ENCODE results near the gene VPS37D. TPM values are rescaled to one million over a fixed set of nuclear protein-coding genes. Genes with fewer than 3 reads are reported as not detected.
A peak's percentile ranks its signal among the peaks of the same experiment; 100 is the strongest.
"Not testable (repeated sequence)": the region's sequence is repeated elsewhere in the genome, so short reads cannot be mapped to it uniquely, and the experiment has no call there.

The VPS37D gene
- total and polyA plus RNA-seq, 5 donors, result 1.6 to 2.5 (median 2.1) TPM

DNA sequence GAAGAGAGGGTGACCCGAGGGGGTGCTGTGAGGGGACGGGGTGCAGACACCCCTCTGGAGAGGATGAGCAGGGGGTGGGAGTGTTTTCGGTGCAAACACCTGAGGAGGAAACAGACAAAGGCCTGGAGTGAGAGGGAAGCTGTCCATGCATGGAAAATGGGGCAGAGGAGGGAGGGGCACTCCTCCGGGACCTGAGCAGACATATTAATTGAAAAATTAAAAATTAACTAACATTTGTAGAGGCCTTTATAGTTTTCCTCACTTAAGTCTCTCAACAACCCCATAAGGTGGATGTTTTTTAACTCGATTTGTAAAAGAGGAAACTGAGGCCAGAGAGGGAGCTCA is 1.2 kb downstream of the VPS37D start:
- DNase-seq, result peak in 1 of 3 donors; percentile 25
- ATAC-seq, result no peak
- 35% methylated on average over 5 of the region's 5 CpGs for WGBS
- no peak overlapping the region for H3K4me3 ChIP-seq (ENCODE audit: low read length)
- H3K27ac ChIP-seq (ENCODE audit: low read length), result no peak overlapping the region
- no peaks in the 10 kb centered on the region for H3K4me1 ChIP-seq (ENCODE audit: control insufficient read depth, insufficient read depth, low read length)
- intact Hi-C loops (cut with DNase I), result loop anchor here in 2 of 4 donors (10.0 kb wide), 2 partner anchors 54 to 64 kb away; no protein-coding TSS in a partner anchor
- no peaks in the 10 kb centered on the region for H3K9me3 ChIP-seq (ENCODE audit: control insufficient read depth, low read length)
- no peaks in the 10 kb centered on the region for H3K27me3 ChIP-seq (ENCODE audit: control insufficient read depth, insufficient read depth)

GRCh38 chr7:73669288-73669701 is 1.7 kb downstream of the VPS37D start:
- DNase-seq, result peak in 1 of 3 donors; percentile 37
- 81% methylated on average over 19 of the region's 19 CpGs for WGBS
- H3K4me3 ChIP-seq (ENCODE audit: low read length), result no peak overlapping the region
- no peaks in the 10 kb centered on the region for H3K27me3 ChIP-seq (ENCODE audit: control insufficient read depth, insufficient read depth)
- intact Hi-C loops (cut with DNase I), result loop anchor here in 2 of 4 donors (10.0 kb wide), 2 partner anchors 54 to 64 kb away; no protein-coding TSS in a partner anchor
- no peak overlapping the region for H3K27ac ChIP-seq (ENCODE audit: low read length)
- no peak for ATAC-seq
- H3K4me1 ChIP-seq (ENCODE audit: control insufficient read depth, insufficient read depth, low read length), result no peaks in the 10 kb centered on the region
- H3K9me3 ChIP-seq (ENCODE audit: control insufficient read depth, low read length), result no peaks in the 10 kb centered on the region

DNA sequence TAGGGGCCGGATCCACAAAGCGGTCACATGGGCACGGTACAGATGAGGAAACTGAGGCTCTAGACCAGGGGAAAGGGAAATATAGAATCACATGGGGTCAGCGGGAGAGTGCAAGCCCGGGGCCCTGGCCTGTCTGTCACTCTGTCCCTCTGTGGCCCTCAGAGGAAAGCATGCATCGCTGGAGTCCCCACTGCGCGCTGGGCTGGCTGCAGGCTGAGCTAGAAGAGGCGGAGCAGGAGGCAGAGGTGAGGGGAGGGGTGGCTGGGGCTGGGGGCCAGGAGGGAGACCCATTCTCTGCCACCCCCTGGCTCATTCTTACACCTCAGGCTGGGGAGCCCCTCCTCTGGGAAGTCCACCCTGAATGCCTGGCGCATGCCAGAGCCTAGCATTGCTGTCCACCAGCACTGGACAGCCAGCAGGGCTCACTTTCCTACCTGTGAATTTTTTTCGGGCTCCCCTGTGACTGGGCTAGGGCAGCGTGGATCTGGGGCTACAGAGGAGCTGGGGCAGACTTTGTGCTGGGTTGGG is 2.3 kb downstream of the VPS37D start:
- DNase-seq (no peak), ATAC-seq (no peak)
- H3K9me3 ChIP-seq (ENCODE audit: control insufficient read depth, low read length), result no peaks in the 10 kb centered on the region
- H3K4me3 ChIP-seq (ENCODE audit: low read length), result no peak overlapping the region
- H3K4me1 ChIP-seq (ENCODE audit: control insufficient read depth, insufficient read depth, low read length), result no peaks in the 10 kb centered on the region
- H3K27me3 ChIP-seq (ENCODE audit: control insufficient read depth, insufficient read depth), result no peaks in the 10 kb centered on the region
- H3K27ac ChIP-seq (ENCODE audit: low read length), result no peak overlapping the region
- 85% methylated on average over 12 of the region's 12 CpGs for WGBS
- intact Hi-C loops (cut with DNase I), result loop anchor here in 2 of 4 donors (10.0 kb wide), 2 partner anchors 55 to 65 kb away; no protein-coding TSS in a partner anchor

GRCh38 chr7:73671322-73671661 is 3.7 kb downstream of the VPS37D start:
- no peaks in the 10 kb centered on the region for H3K27me3 ChIP-seq (ENCODE audit: control insufficient read depth, insufficient read depth)
- H3K4me3 ChIP-seq (ENCODE audit: low read length), result no peak overlapping the region
- 45% methylated on average over 12 of the region's 12 CpGs for WGBS
- no peaks in the 10 kb centered on the region for H3K9me3 ChIP-seq (ENCODE audit: control insufficient read depth, low read length)
- ATAC-seq, result no peak
- DNase-seq, result no peak
- H3K4me1 ChIP-seq (ENCODE audit: control insufficient read depth, insufficient read depth, low read length), result no peaks in the 10 kb centered on the region
- no peak overlapping the region for H3K27ac ChIP-seq (ENCODE audit: low read length)
- intact Hi-C loops (cut with DNase I), result no loop called here

DNA sequence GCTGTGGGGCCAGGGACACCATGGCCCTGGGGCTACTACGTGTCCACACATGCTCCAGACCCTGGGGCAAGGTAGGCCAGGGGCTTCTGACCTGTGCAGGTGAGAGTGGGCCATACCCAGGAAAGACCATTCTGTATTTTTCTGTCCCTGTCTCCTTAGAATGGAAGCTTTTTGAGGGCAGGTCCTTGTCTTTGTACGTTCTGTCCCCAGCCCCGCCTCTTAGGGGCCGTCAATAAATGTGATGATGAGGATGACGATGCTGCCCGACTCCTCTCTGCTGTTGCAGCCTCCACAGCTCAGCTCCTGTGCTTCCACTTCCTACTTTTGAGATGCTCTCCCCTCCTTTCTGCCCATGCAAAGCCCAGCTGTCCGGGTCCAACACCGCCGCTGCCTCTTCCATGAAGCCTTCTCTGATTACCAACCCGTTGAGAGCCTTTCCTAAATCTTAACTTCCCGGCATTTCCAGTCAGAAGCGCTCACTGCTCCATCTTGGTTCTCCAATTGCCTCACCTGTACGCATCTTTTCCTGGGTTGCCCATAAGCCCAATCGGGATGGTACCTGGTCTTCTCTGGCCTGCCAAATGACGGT is 4.3 kb downstream of the VPS37D start:
- 92% methylated on average over 15 of the region's 15 CpGs for WGBS
- no peak overlapping the region for H3K4me3 ChIP-seq (ENCODE audit: low read length)
- H3K4me1 ChIP-seq (ENCODE audit: control insufficient read depth, insufficient read depth, low read length), result no peaks in the 10 kb centered on the region
- DNase-seq, result no peak
- no peaks in the 10 kb centered on the region for H3K9me3 ChIP-seq (ENCODE audit: control insufficient read depth, low read length)
- H3K27me3 ChIP-seq (ENCODE audit: control insufficient read depth, insufficient read depth), result no peaks in the 10 kb centered on the region
- intact Hi-C loops (cut with DNase I), result no loop called here
- H3K27ac ChIP-seq (ENCODE audit: low read length), result no peak overlapping the region
- ATAC-seq, result no peak

DNA sequence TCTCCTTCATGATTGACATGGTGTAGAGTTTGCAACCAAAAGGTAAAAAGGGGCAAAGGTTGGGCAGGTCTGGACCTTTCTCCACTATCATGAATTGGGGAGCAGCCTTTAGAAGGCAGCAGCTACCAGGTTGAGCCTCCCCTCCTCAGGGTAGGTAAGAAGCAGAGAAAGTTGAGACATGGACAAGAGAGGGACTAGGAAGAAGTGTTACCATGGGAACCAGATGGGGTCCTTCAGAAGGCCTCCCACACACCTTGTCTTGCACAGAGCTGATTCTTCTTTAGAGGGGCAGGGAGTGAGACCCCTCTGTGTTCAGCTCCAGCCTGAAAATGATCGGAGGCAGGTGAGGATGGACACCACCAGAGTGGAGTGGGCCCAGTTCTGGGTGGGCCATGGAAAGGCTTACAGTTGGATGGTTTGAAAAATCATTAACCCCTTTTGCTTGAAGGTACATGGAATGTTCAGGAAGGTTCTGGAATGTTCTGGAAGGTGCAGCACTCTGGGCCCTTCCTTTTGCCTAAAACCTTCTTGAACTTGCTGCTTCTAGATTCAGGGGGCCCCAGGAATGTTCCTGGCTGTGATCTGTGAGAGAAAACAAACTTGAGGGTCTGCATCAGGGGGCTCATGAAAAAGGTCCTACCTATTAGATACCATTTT is 7.0 kb downstream of the VPS37D start:
- intact Hi-C loops (cut with DNase I), result no loop called here
- Histone ChIP-seq H3K27me3 (ENCODE audit: control insufficient read depth, insufficient read depth) (no peaks in the 10 kb centered on the region), H3K4me1 (ENCODE audit: control insufficient read depth, insufficient read depth, low read length) (peaks cover 2% of the 10 kb centered on the region), H3K9me3 (ENCODE audit: control insufficient read depth, low read length) (no peaks in the 10 kb centered on the region), H3K27ac (ENCODE audit: low read length) (no peak overlapping the region), H3K4me3 (ENCODE audit: low read length) (no peak overlapping the region)
- 91% methylated on average over 1 of the region's 1 CpG for WGBS
- no peak for DNase-seq
- ATAC-seq, result no peak

- intact Hi-C loops (cut with DNase I); H3K4me1 ChIP-seq (ENCODE audit: control insufficient read depth, insufficient read depth, low read length); H3K4me3 ChIP-seq (ENCODE audit: low read length); H3K27ac ChIP-seq (ENCODE audit: low read length); H3K9me3 ChIP-seq (ENCODE audit: control insufficient read depth, low read length); DNase-seq; H3K27me3 ChIP-seq (ENCODE audit: control insufficient read depth, insufficient read depth); ATAC-seq: not testable (repeated sequence)
- 80% methylated on average over 9 of the region's 9 CpGs for WGBS
Observed at GRCh38 chr7:73676062-73676461, 8.4 kb downstream of the VPS37D start.

DNA sequence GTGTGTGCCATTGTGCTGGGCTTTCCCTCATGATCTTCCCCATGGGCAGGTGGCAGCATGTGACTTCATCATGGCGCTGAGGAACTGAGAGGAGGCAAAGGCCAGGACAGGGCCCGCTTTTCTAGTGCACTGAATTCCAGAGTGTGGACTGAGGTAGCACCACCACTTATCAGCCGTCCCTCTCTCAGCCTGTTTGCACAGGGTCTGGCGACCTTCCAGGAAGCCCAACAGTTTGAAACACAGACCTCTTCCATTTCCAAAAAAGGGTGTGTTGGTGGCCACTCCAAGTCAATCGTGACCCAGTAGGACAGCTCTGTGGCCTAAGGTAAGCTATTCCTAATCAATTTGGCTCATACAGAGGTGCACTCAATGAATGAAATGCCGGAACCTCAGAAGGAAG is 11.2 kb downstream of the VPS37D start:
- no peak overlapping the region for H3K4me3 ChIP-seq (ENCODE audit: low read length)
- peak in 1 of 3 donors; percentile 55 for DNase-seq
- WGBS, result 69% methylated on average over 6 of the region's 6 CpGs
- peaks cover 3% of the 10 kb centered on the region for H3K4me1 ChIP-seq (ENCODE audit: control insufficient read depth, insufficient read depth, low read length)
- intact Hi-C loops (cut with DNase I), result no loop called here
- H3K27me3 ChIP-seq (ENCODE audit: control insufficient read depth, insufficient read depth), result no peaks in the 10 kb centered on the region
- no peak for ATAC-seq
- H3K27ac ChIP-seq (ENCODE audit: low read length), result peak overlapping the region; percentile 18
- H3K9me3 ChIP-seq (ENCODE audit: control insufficient read depth, low read length), result no peaks in the 10 kb centered on the region

DNA sequence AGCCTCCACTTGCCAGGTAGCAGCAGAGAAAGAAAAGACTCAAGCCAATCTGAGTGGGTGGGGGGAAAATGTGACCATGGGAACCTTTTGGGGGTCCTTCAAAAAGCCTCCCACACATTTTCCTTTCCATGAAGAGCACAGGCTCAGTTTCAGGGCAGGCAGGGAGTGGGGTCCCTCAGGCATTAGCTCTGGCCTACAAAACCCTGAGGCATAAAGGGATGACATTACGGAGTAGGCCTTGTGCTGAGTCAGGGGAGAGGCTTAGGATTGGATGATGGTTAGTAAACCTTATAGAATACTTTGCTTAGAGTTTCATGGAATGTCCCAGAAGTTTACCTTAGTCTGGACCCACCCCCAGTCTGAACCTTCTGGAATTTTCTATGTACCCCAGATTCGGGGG is 12.1 kb downstream of the VPS37D start:
- ATAC-seq, result no peak
- Histone ChIP-seq H3K4me1 (ENCODE audit: control insufficient read depth, insufficient read depth, low read length) (peaks cover 3% of the 10 kb centered on the region), H3K4me3 (ENCODE audit: low read length) (no peak overlapping the region), H3K9me3 (ENCODE audit: control insufficient read depth, low read length) (no peaks in the 10 kb centered on the region), H3K27me3 (ENCODE audit: control insufficient read depth, insufficient read depth) (no peaks in the 10 kb centered on the region), H3K27ac (ENCODE audit: low read length) (no peak overlapping the region)
- DNase-seq, result no peak
- WGBS, result 92% methylated on average over 2 of the region's 2 CpGs
- intact Hi-C loops (cut with DNase I), result no loop called here

GRCh38 chr7:73680501-73680900 is 12.9 kb downstream of the VPS37D start:
- no peaks in the 10 kb centered on the region for H3K27me3 ChIP-seq (ENCODE audit: control insufficient read depth, insufficient read depth)
- DNase-seq (no peak), ATAC-seq (no peak)
- WGBS, result 77% methylated on average over 7 of the region's 7 CpGs
- intact Hi-C loops (cut with DNase I), result no loop called here
- no peak overlapping the region for H3K27ac ChIP-seq (ENCODE audit: low read length)
- H3K4me3 ChIP-seq (ENCODE audit: low read length), result no peak overlapping the region
- no peaks in the 10 kb centered on the region for H3K9me3 ChIP-seq (ENCODE audit: control insufficient read depth, low read length)
- H3K4me1 ChIP-seq (ENCODE audit: control insufficient read depth, insufficient read depth, low read length), result peaks cover 3% of the 10 kb centered on the region

- DNase-seq (no peak), ATAC-seq (no peak)
- Histone ChIP-seq H3K27me3 (ENCODE audit: control insufficient read depth, insufficient read depth) (no peaks in the 10 kb centered on the region), H3K4me1 (ENCODE audit: control insufficient read depth, insufficient read depth, low read length) (peaks cover 3% of the 10 kb centered on the region), H3K27ac (ENCODE audit: low read length) (peak overlapping the region; percentile 53), H3K4me3 (ENCODE audit: low read length) (no peak overlapping the region), H3K9me3 (ENCODE audit: control insufficient read depth, low read length) (no peaks in the 10 kb centered on the region)
- intact Hi-C loops (cut with DNase I), result no loop called here
- WGBS, result 64% methylated on average over 8 of the region's 8 CpGs
Observed at GRCh38 chr7:73681031-73681430, 13.4 kb downstream of the VPS37D start.
